ENCODE data around the gene ZNF428. TPM values are rescaled to one million over a fixed set of nuclear protein-coding genes. Genes with fewer than 3 reads are reported as not detected.

The ZNF428 gene
- total RNA-seq, 1 donor = 14.0 TPM

GRCh38 chr19:43626838-43627237, 7.4 kb upstream of the ZNF428 start:
- H3K4me3 ChIP-seq (ENCODE audit: low read depth, low read length) = no peak overlapping the region
- no peak for DNase-seq (ENCODE audit: low read depth)
- TF ChIP-seq, protein P1, sequence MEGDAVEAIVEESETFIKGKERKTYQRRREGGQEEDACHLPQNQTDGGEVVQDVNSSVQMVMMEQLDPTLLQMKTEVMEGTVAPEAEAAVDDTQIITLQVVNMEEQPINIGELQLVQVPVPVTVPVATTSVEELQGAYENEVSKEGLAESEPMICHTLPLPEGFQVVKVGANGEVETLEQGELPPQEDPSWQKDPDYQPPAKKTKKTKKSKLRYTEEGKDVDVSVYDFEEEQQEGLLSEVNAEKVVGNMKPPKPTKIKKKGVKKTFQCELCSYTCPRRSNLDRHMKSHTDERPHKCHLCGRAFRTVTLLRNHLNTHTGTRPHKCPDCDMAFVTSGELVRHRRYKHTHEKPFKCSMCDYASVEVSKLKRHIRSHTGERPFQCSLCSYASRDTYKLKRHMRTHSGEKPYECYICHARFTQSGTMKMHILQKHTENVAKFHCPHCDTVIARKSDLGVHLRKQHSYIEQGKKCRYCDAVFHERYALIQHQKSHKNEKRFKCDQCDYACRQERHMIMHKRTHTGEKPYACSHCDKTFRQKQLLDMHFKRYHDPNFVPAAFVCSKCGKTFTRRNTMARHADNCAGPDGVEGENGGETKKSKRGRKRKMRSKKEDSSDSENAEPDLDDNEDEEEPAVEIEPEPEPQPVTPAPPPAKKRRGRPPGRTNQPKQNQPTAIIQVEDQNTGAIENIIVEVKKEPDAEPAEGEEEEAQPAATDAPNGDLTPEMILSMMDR (IDR thresholded peaks at IDR 0.05; ENCODE audit: insufficient read depth, low read length) = no peak

DNA sequence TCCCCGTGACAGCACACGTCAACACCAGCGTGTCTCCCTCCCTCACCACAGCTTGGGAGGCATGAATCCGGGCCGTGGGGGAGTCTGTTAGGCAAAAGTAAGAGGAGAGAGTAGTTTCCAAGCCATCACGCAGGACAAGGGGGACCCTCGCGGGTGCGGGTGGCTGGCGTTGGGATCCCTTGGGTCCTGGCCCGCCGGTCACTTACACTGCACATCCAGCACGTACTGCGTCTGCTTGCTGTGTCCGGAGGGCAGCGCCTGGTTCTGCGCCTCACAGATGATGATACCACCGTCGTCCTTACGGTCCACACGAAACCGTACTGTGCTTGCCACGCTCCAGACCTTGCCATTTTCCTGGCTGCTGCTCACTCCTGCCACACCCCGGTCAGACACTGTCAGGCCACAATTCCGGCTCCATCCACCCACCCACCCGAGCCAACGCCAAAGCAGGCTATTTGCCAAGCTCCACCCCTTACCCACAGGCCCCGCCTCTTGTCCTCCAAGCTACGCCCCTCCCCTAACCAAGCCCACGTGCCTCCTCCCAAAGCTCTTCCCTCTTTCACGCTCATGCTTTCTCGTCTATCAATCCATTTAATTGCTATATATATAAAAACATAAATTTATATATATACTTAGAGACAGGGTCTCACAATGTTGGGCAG, 6.6 kb upstream of the ZNF428 start:
- DNase-seq (ENCODE audit: low read depth) = no peak
- TF ChIP-seq, protein P1 (IDR thresholded peaks at IDR 0.05; ENCODE audit: insufficient read depth, low read length) = no peak
- no peak overlapping the region for H3K4me3 ChIP-seq (ENCODE audit: low read depth, low read length)

GRCh38 chr19:43624933-43625332, 5.5 kb upstream of the ZNF428 start:
- no peak overlapping the region for H3K4me3 ChIP-seq (ENCODE audit: low read depth, low read length)
- TF ChIP-seq, protein P1 (IDR thresholded peaks at IDR 0.05; ENCODE audit: insufficient read depth, low read length) = no peak
- DNase-seq (ENCODE audit: low read depth) = no peak

DNA sequence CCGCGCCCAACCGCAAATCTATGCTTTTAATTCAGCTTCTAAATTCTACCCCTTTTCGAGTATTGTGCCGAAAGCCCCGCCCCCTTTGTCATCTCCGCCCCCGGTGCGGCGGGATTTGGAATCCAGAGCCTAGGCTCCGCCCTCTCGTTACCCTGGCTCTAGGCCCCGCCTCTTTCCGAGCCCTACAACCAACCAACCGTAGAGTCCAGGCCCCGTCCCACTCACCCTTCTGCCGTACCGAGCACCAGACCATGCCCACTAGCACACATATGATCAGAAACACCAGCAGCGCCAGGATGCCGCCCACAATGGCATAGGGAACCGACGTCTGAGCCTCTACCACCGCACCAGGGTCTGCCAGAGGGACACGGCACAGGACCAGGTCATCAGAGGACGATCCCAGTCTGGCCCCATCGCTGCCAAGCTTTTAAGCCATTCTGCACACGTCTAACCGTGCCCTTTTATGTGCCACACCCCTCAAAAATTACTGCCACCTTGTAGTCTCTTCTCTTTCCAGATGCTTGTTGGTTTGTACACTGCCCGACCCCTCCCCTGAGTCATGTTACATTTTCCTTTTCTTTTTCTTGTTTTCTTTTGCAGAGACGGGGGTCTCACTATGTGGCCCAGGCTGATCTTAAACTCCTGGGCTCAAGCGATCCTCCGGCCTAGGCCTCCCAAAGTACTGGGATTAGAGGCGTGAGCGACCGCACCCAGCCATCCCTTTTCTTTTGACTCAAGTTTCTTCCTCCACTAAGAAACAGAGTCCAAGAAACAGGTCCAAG, 4.7 kb upstream of the ZNF428 start:
- DNase-seq (ENCODE audit: low read depth) = no peak

DNA sequence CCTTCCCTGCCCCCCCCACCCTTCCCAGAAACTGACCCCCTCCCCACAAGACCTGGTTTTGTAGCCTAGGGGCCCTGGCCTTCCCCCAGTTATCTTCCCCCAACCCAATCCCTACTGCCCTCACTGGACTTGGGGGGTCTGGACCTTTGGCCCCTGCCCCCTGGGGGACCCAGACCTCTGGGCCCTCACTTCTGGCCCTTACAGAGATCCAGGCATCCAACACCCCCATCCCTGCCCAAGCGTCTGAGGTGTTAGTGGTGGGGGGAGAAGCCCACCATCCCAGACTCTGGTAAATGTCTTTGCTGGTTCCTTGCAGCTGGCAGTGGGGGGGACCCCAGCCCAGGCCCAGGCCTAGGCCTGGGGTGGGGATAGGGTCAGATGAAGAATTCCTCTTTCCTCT, 3.5 kb upstream of the ZNF428 start:
- no peak for DNase-seq (ENCODE audit: low read depth)
- no peak overlapping the region for H3K4me3 ChIP-seq (ENCODE audit: low read depth, low read length)
- TF ChIP-seq, protein P1 (IDR thresholded peaks at IDR 0.05; ENCODE audit: insufficient read depth, low read length) = no peak

More for the DNA sequence above, 4.7 kb upstream of the ZNF428 start:
- no peak overlapping the region for H3K4me3 ChIP-seq (ENCODE audit: low read depth, low read length)
- TF ChIP-seq, protein P1 (IDR thresholded peaks at IDR 0.05; ENCODE audit: insufficient read depth, low read length) = no peak

DNA sequence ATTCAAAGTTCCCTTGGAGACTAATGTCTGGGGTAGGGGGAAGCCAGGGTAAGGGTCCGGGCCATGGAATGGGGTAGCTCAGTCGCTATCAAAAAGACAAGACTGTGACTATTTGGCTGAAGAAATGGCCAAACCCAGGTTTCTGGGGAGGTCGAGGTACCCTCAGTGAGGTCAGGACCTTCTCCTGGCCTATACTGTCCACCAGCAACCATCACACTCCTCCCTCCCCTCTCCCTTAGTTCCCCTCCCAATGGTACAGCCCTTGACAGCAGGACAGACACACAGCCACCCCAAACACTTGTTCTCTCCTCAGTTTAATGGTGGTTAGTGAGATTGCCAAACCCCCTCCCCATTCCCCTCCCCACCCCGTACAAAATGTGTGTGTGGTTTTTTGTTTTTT, 2.6 kb upstream of the ZNF428 start:
- no peak overlapping the region for H3K4me3 ChIP-seq (ENCODE audit: low read depth, low read length)
- TF ChIP-seq, protein P1 (IDR thresholded peaks at IDR 0.05; ENCODE audit: insufficient read depth, low read length) = no peak

More for the DNA sequence above, 2.6 kb upstream of the ZNF428 start:
- no peak for DNase-seq (ENCODE audit: low read depth)
